Tongue (tissue), 2 donors: Measurements from ENCODE around the gene SFTA2. TPM values are rescaled to one million over a fixed set of nuclear protein-coding genes. Genes with fewer than 3 reads are reported as not detected.

Experiments
- DNase-seq: peaks from one replicate; pipeline ENCODE4 v3.0.0-alpha.2; 2015
- total RNA-seq: library from RNA; depleted of rRNA; stranded (reverse); fragments of >200 nt; gene quantifications from one replicate; pipeline ENCODE4 v1.2.3, GENCODE V29; 2014

SFTA2 gene
- total RNA-seq, 1 donor from 2014 or later = not detected

- peak; percentile 54 for DNase-seq
Observed at GRCh38 chr6:30889921-30890645, 41.9 kb downstream of the SFTA2 start.

GRCh38 chr6:30889496-30889885 is 42.5 kb downstream of the SFTA2 start:
- no peak for DNase-seq

- DNase-seq = no peak
Observed at GRCh38 chr6:30888816-30889495, 43.0 kb downstream of the SFTA2 start.

- no peak for DNase-seq
Observed at GRCh38 chr6:30887901-30888815, 43.8 kb downstream of the SFTA2 start.

- DNase-seq = no peak
Observed at GRCh38 chr6:30886897-30887255, 45.1 kb downstream of the SFTA2 start.

- peak; percentile 85 for DNase-seq
Observed at GRCh38 chr6:30885999-30886896, 45.7 kb downstream of the SFTA2 start.

- peak; percentile 77 for DNase-seq
Observed at GRCh38 chr6:30885481-30885998, 46.4 kb downstream of the SFTA2 start.

GRCh38 chr6:30884521-30885480 is 47.2 kb downstream of the SFTA2 start:
- DNase-seq = peak; percentile 95

- DNase-seq = peak; percentile 85
Observed at GRCh38 chr6:30883685-30884520, 48.1 kb downstream of the SFTA2 start, which contains the start of gene DDR1. TSS of gene DDR1 (plus strand) at chr6:30884519. CDS start at chr6:30888730, 4,211 bp downstream.

GRCh38 chr6:30882759-30883684 is 48.9 kb downstream of the SFTA2 start:
- DNase-seq = peak; percentile 74

GRCh38 chr6:30882204-30882758 is 49.7 kb downstream of the SFTA2 start:
- peak; percentile 79 for DNase-seq

GRCh38 chr6:30881392-30882203 is 50.4 kb downstream of the SFTA2 start:
- DNase-seq = peak; percentile 82
